ENCODE results near the gene GRB7. TPM values are rescaled to one million over a fixed set of nuclear protein-coding genes. Genes with fewer than 3 reads are reported as not detected.

GRB7 gene
- total and polyA plus RNA-seq, 2 of the 4 experiments (the other 2 are of a cell fraction) = 0.18 to 0.36 TPM

DNA sequence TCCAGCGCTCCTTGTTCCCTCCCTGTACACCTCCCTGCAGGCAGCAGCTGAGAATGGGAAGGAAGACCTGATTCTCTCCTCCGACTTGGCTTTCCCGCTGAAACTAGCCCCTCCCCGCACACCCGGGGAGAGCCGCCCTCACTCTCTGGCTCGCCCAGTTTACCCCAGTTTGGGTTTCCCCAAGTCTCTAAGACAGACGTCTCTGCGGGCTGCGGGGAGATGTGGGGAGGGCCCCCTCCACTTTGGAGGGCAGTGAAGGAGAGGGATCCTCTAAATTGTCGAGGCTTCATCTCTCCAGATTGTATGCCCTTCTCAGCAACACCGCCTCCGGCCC lies 797 bp downstream of the GRB7 start:
- Histone ChIP-seq H2AFZ (replicated peaks; ENCODE audit: low read length, poor library complexity) (peak overlapping the region; percentile 85), H3K4me2 (ENCODE audit: low read depth, low read length) (peak overlapping the region; percentile 2; the same call in 1 of the 2 replicates), H3K36me3 (ENCODE audit: control insufficient read depth, insufficient read depth, low read length) (no peaks in the 10 kb centered on the region), H3K56ac (ENCODE audit: extremely low read depth, insufficient read depth, low read length) (no peak overlapping the region), H3K18ac (ENCODE audit: low read depth, low read length) (no peak overlapping the region), H3K4ac (ENCODE audit: low read depth, low read length) (no peak overlapping the region), H4K8ac (ENCODE audit: low read depth in 2 of 2, low read length in 2 of 2) (no peak overlapping the region), H4K91ac (ENCODE audit: insufficient read depth, low read depth, low read length) (no peak overlapping the region), H2BK5ac (ENCODE audit: low read depth, low read length, poor library complexity, severe bottlenecking) (no peak overlapping the region), H3K27me3 (ENCODE audit: control insufficient read depth, insufficient read depth, low read length) (peaks cover 40% of the 10 kb centered on the region), H2BK15ac (ENCODE audit: low read depth, low read length) (no peak overlapping the region), H4K20me1 (ENCODE audit: insufficient read depth, low read length) (no peaks in the 10 kb centered on the region), H3K4me1 (ENCODE audit: control insufficient read depth, insufficient read depth, low read length) (peaks cover 16% of the 10 kb centered on the region; the same call in 1 of the 2 replicates), H4K5ac (ENCODE audit: low read depth, low read length) (no peak overlapping the region), H3K9me3 (ENCODE audit: control insufficient read depth, insufficient read depth, low read length) (no peaks in the 10 kb centered on the region), H3K9ac (ENCODE audit: low read depth, low read length) (no peak overlapping the region), H2BK120ac (ENCODE audit: low read depth, low read length) (no peak overlapping the region), H3K14ac (replicated peaks; ENCODE audit: low read depth, low read length) (no peak overlapping the region), H3K4me3 (ENCODE audit: insufficient read depth, low read depth, low read length) (no peak overlapping the region), H2BK20ac (ENCODE audit: low read depth, low read length) (no peak overlapping the region), H3K9me1 (ENCODE audit: insufficient read depth, low read length) (0 out of 2 replicates have a peak, but pooled peaks cover 10% of the 10 kb centered on the region), H2AK9ac (replicated peaks; ENCODE audit: low read depth, low read length, poor library complexity) (peak overlapping the region; percentile 52), H3K79me1 (ENCODE audit: low read depth in 1 of 2, low read length in 2 of 2) (no peaks in the 10 kb centered on the region), H2AK5ac (ENCODE audit: low read depth, low read length) (no peak overlapping the region), H3K27ac (ENCODE audit: insufficient read depth, low read length) (no peak overlapping the region), H3K23ac (ENCODE audit: low read depth, low read length) (no peak overlapping the region)
- in situ Hi-C loops (cut with MboI; ENCODE audit: low sequenced_read_pairs) = no loop called here
- POLR2A ChIA-PET (ENCODE audit: unreplicated experiment) = no interaction called here
- no TSS peak for BruUV-seq (replicated peaks)
- TF ChIP-seq MAFK (IDR thresholded peaks at IDR 0.05; ENCODE audit: low read depth, low read length) (no peak), USF2 (IDR thresholded peaks at IDR 0.05; ENCODE audit: low read depth, low read length) (no peak), MAZ (IDR thresholded peaks at IDR 0.05; ENCODE audit: borderline replicate concordance, low read depth, low read length) (no peak), CTCF (conservative IDR thresholded peaks at IDR 0.05; ENCODE audit: low read depth, low read length) (no peak), SMC3 (IDR thresholded peaks at IDR 0.05; ENCODE audit: low read depth, low read length) (no peak), BHLHE40 (IDR thresholded peaks at IDR 0.05; ENCODE audit: low read depth, low read length) (no peak), CHD1 (IDR thresholded peaks at IDR 0.05; ENCODE audit: low read depth, low read length) (no peak)
- intact Hi-C loops (cut with micrococcal nuclease) = no loop called here
- no peak for DNase-seq
- CTCF ChIA-PET = no interaction called here
- WGBS, 2 experiments (ENCODE audit: extremely low coverage in 2 of 2, insufficient read length in 1 of 2) = 20% methylated on average over 1 of the region's 13 CpGs; no CpG with 5 or more reads in 1 of the 2 experiments
- peak; percentile 6; the same call in 1 of the 2 replicates for ATAC-seq (ENCODE audit: low read depth)
- dilution Hi-C loops (cut with HindIII; ENCODE audit: low sequenced_read_pairs, unreplicated experiment) = no loop called here

Data from IMR-90 (cell line).